Measurements from ENCODE around the gene KIF26B. TPM values are rescaled to one million over a fixed set of nuclear protein-coding genes. Genes with fewer than 3 reads are reported as not detected.

Gene KIF26B
- total and polyA plus RNA-seq, 8 donors: 0.15 to 3.2 (median 0.89) TPM; not detected in 1

- no peaks in the 10 kb centered on the region for H3K27me3 ChIP-seq
- H3K27ac ChIP-seq: no peak overlapping the region
- 77 to 86% (median 84%) methylated on average over 4 of the region's 4 CpGs for WGBS, 5 donors
- H3K9me3 ChIP-seq: no peaks in the 10 kb centered on the region
- H3K4me1 ChIP-seq: peaks cover 0 to 5% (median 0%) of the 10 kb centered on the region in 4 donors
- no peaks in the 10 kb centered on the region for H3K36me3 ChIP-seq
- no peak for TF ChIP-seq EP300 (IDR thresholded peaks at IDR 0.05)
- TF ChIP-seq POLR2A (IDR thresholded peaks at IDR 0.05): no peak
- no peak for TF ChIP-seq CTCF (IDR thresholded peaks at IDR 0.05)
- no peak for TF ChIP-seq POLR2AphosphoS5 (IDR thresholded peaks at IDR 0.05)
- no peak overlapping the region for H3K4me3 ChIP-seq
- no peak for DNase-seq
- intact Hi-C loops (cut with DNase I; ENCODE audit: low total_unique reads): no loop called here
Measured at GRCh38 chr1:245200146-245200545, 45.4 kb downstream of the KIF26B start.

- intact Hi-C loops (cut with DNase I; ENCODE audit: low total_unique reads): no loop called here
- no peak for DNase-seq
- TF ChIP-seq EP300 (IDR thresholded peaks at IDR 0.05) (no peak), CTCF (IDR thresholded peaks at IDR 0.05) (no peak), POLR2A (IDR thresholded peaks at IDR 0.05) (no peak), POLR2AphosphoS5 (IDR thresholded peaks at IDR 0.05) (no peak)
- H3K4me1 ChIP-seq: peaks cover 0 to 5% (median 0%) of the 10 kb centered on the region in 4 donors
- H3K9me3 ChIP-seq: peaks cover 2 to 6% (median 5%) of the 10 kb centered on the region in 4 donors
- WGBS, 5 donors: 83 to 89% (median 86%) methylated on average over 4 of the region's 4 CpGs
- H3K36me3 ChIP-seq: no peaks in the 10 kb centered on the region
- no peak overlapping the region for H3K4me3 ChIP-seq
- H3K27ac ChIP-seq: no peak overlapping the region
- no peaks in the 10 kb centered on the region for H3K27me3 ChIP-seq
Measured at GRCh38 chr1:245201201-245201600, 46.4 kb downstream of the KIF26B start.

- Histone ChIP-seq H3K27ac (no peak overlapping the region), H3K27me3 (no peaks in the 10 kb centered on the region), H3K4me1 (peaks cover 0 to 5% (median 0%) of the 10 kb centered on the region in 4 donors), H3K36me3 (no peaks in the 10 kb centered on the region), H3K9me3 (peaks cover 8 to 12% (median 11%) of the 10 kb centered on the region in 4 donors), H3K4me3 (no peak overlapping the region)
- DNase-seq: no peak
- TF ChIP-seq EP300 (IDR thresholded peaks at IDR 0.05): no peak
- TF ChIP-seq CTCF (IDR thresholded peaks at IDR 0.05): no peak
- TF ChIP-seq POLR2AphosphoS5 (IDR thresholded peaks at IDR 0.05): no peak
- TF ChIP-seq POLR2A (IDR thresholded peaks at IDR 0.05): no peak
- intact Hi-C loops (cut with DNase I; ENCODE audit: low total_unique reads): no loop called here
- WGBS, 5 donors: 70 to 76% (median 75%) methylated on average over 5 of the region's 5 CpGs
Measured at GRCh38 chr1:245201827-245202226, 47.0 kb downstream of the KIF26B start.

- peaks cover 17 to 31% (median 26%) of the 10 kb centered on the region in 4 donors for H3K9me3 ChIP-seq
- H3K4me3 ChIP-seq: no peak overlapping the region
- DNase-seq: no peak
- intact Hi-C loops (cut with DNase I; ENCODE audit: low total_unique reads): no loop called here
- TF ChIP-seq POLR2AphosphoS5 (IDR thresholded peaks at IDR 0.05) (no peak), EP300 (IDR thresholded peaks at IDR 0.05) (no peak), POLR2A (IDR thresholded peaks at IDR 0.05) (no peak), CTCF (IDR thresholded peaks at IDR 0.05) (no peak)
- no peaks in the 10 kb centered on the region for H3K4me1 ChIP-seq
- H3K27me3 ChIP-seq: no peaks in the 10 kb centered on the region
- 74 to 91% (median 86%) methylated on average over 3 of the region's 3 CpGs for WGBS, 5 donors
- H3K36me3 ChIP-seq: no peaks in the 10 kb centered on the region
- H3K27ac ChIP-seq: no peak overlapping the region
Measured at GRCh38 chr1:245205396-245205795, 50.6 kb downstream of the KIF26B start.

All from stomach (tissue), 9 donors.